GM12864 (cell line): ENCODE data around the gene DOCK2.

Experiments used
- DNase-seq: peaks from one replicate; pipeline ENCODE4 v3.0.0-alpha.2; 2011; ENCODE audit warnings: low read depth
- H3K4me3 ChIP-seq: 2 replicates; pipeline ENCODE4 v1.5.1; 2011; ENCODE audit warnings: mild to moderate bottlenecking, low read depth, low read length, control low read depth
- CTCF ChIP-seq: IDR thresholded peaks from 2 replicates; pipeline ENCODE4 v1.5.1; 2011; ENCODE audit warnings: low read depth, mild to moderate bottlenecking, moderate library complexity, low read length, control low read depth, inconsistent platforms; ENCODE audit errors: missing control alignments

The DOCK2 gene

DNA sequence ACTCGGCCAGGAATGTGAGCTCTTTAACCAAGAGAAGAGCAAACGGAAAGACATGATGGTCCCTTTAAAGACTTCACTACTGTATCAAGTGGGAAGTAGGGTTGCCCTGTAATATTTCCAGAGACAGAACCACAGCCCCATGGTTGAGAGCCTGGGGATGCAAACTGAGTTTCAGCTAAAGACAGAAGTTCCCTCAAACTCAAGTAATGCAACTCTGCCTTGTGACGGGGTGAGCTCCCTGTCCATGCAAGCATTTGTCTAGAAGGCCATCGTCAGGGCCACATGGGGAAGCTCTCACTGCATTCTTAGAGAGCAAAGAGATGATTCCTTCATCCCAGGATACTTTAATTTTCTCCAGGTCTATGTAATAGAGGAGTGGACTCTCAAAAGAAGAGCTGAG lies 260.4 kb downstream of the DOCK2 start:
- TF ChIP-seq CTCF: no peak
- H3K4me3 ChIP-seq: no peak overlapping the region
- DNase-seq: no peak

DNA sequence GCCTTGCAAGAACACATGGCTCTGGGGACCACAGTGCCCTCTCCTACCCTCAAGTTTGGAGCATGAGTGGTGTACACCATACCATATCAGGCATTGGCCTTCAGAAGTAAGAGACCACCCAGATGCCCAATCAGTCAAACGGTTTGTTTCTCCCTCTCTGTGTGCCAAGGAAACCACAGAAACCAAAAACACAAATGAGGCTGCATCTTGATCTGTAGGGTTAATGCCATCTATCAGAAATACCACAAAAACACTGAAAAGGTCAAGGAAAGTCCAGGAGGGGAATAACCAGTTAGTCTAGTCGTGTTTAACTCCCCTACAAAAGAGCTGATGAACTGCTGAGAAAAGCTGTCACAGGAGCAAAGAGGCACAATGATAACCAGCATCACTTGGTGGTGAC lies 264.8 kb downstream of the DOCK2 start:
- H3K4me3 ChIP-seq: no peak overlapping the region
- no peak for DNase-seq
- no peak for TF ChIP-seq CTCF

GRCh38 chr5:169904059-169904458 lies 267.0 kb downstream of the DOCK2 start:
- no peak for TF ChIP-seq CTCF
- no peak overlapping the region for H3K4me3 ChIP-seq
- no peak for DNase-seq

GRCh38 chr5:169904508-169904907 lies 267.4 kb downstream of the DOCK2 start:
- no peak overlapping the region for H3K4me3 ChIP-seq
- TF ChIP-seq CTCF: no peak
- no peak for DNase-seq

GRCh38 chr5:169905017-169905416 lies 267.9 kb downstream of the DOCK2 start:
- DNase-seq: no peak
- TF ChIP-seq CTCF: no peak
- H3K4me3 ChIP-seq: no peak overlapping the region

- no peak for DNase-seq
- no peak overlapping the region for H3K4me3 ChIP-seq
- TF ChIP-seq CTCF: no peak
Observed at GRCh38 chr5:169906745-169907649, 269.9 kb downstream of the DOCK2 start.

- no peak for TF ChIP-seq CTCF
- H3K4me3 ChIP-seq: no peak overlapping the region
- no peak for DNase-seq
Observed at GRCh38 chr5:169908864-169909263, 271.8 kb downstream of the DOCK2 start.
